Measurements from ENCODE around the gene ISY1. TPM values are rescaled to one million over a fixed set of nuclear protein-coding genes. Genes with fewer than 3 reads are reported as not detected.
A peak's percentile ranks its signal among the peaks of the same experiment; 100 is the strongest.

The ISY1 gene
- total and polyA plus RNA-seq, 7 experiments from 2014 or later, result 27.6 to 130 (median 39.4) TPM

GRCh38 chr3:129123314-129124060 lies 37.4 kb downstream of the ISY1 start:
- Mint-ChIP-seq H3K4me3 (peak overlapping the region in 9 of 10 donors; percentile 34 to 95 (median 69)), H3K9me3 (no peaks in the 10 kb centered on the region), H3K27me3 (no peaks in the 10 kb centered on the region), H3K36me3 (peaks cover 0 to 20% (median 15%) of the 10 kb centered on the region in 5 donors), H3K27ac (peak overlapping the region; percentile 72 to 92 (median 90)), H3K4me1 (peaks cover 10 to 31% (median 14%) of the 10 kb centered on the region in 7 donors)
- CTCF ChIA-PET, result interaction anchor here (0.5 to 2.9 kb wide), 5 partner anchors 14 to 443 kb away, joined by 3 to 19 read pairs (median 4); no protein-coding TSS in a partner anchor
- DNase-seq (peak in 1 of 9 donors; percentile 52), ATAC-seq (no peak)
- no peak overlapping the region for H3K4me3 ChIP-seq (ENCODE audit: low read length)
- peak overlapping the region; percentile 77 for H3K27ac ChIP-seq (ENCODE audit: low read depth, low read length)
- no peaks in the 10 kb centered on the region for H3K9me3 ChIP-seq (ENCODE audit: control insufficient read depth in 2 of 3, low read length in 3 of 3)
- H3K36me3 ChIP-seq (ENCODE audit: control insufficient read depth in 2 of 3, insufficient read depth in 3 of 3, low read length in 3 of 3), result peaks cover 0 to 24% (median 0%) of the 10 kb centered on the region in 3 experiments
- peaks cover 3 to 14% of the 10 kb centered on the region in 2 donors for H3K4me1 ChIP-seq (ENCODE audit: control insufficient read depth in 2 of 2, insufficient read depth in 2 of 2, low read length in 2 of 2)
- POLR2A ChIA-PET, result interaction anchor here (0.7 to 8.9 kb wide), 9 partner anchors 8 to 192 kb away, joined by 3 to 111 read pairs (median 6); partner anchors contain the start of genes CNBP and COPG1
- intact Hi-C loops (cut with micrococcal nuclease), result loop anchor here (5.0 to 10.0 kb wide), 5 partner anchors 274 to 471 kb away; partner anchors contain the start of genes IFT122 (in 1 of the 2), RAB7A (in 1 of the 2) and RPN1 (in 1 of the 2)
- no peaks in the 10 kb centered on the region for H3K27me3 ChIP-seq (ENCODE audit: control insufficient read depth in 2 of 2, insufficient read depth in 2 of 2, low read length in 2 of 2)

- ATAC-seq, result no peak
- H3K4me1 ChIP-seq (ENCODE audit: control insufficient read depth in 2 of 2, insufficient read depth in 2 of 2, low read length in 2 of 2), result peaks cover 13 to 23% of the 10 kb centered on the region in 2 donors
- Mint-ChIP-seq H3K27ac (peak overlapping the region; percentile 72 to 92 (median 90)), H3K4me3 (peak overlapping the region; percentile 55 to 95 (median 80)), H3K36me3 (peaks cover 6 to 28% (median 24%) of the 10 kb centered on the region in 5 donors), H3K9me3 (no peaks in the 10 kb centered on the region), H3K4me1 (peaks cover 19 to 41% (median 23%) of the 10 kb centered on the region in 7 donors), H3K27me3 (no peaks in the 10 kb centered on the region)
- no peaks in the 10 kb centered on the region for H3K27me3 ChIP-seq (ENCODE audit: control insufficient read depth in 2 of 2, insufficient read depth in 2 of 2, low read length in 2 of 2)
- CTCF ChIA-PET, result interaction anchor here (0.7 to 2.9 kb wide), 4 partner anchors 39 to 153 kb away, joined by 3 to 19 read pairs (median 4); no protein-coding TSS in a partner anchor
- no peak overlapping the region for H3K4me3 ChIP-seq (ENCODE audit: low read length)
- DNase-seq, result no peak
- intact Hi-C loops (cut with micrococcal nuclease), result loop anchor here (5.0 to 10.0 kb wide), 5 partner anchors 275 to 470 kb away; partner anchors contain the start of genes IFT122 (in 1 of the 2), RAB7A (in 1 of the 2) and RPN1 (in 1 of the 2)
- POLR2A ChIA-PET, result interaction anchor here (0.5 to 8.9 kb wide), 20 partner anchors 9 to 473 kb away, joined by 3 to 111 read pairs (median 7); partner anchors contain the start of genes CFAP92, CNBP, COPG1 and EFCC1
- peaks cover 0 to 22% (median 5%) of the 10 kb centered on the region in 3 experiments for H3K36me3 ChIP-seq (ENCODE audit: control insufficient read depth in 2 of 3, insufficient read depth in 3 of 3, low read length in 3 of 3)
- peak overlapping the region; percentile 77 for H3K27ac ChIP-seq (ENCODE audit: low read depth, low read length)
- no peaks in the 10 kb centered on the region for H3K9me3 ChIP-seq (ENCODE audit: control insufficient read depth in 2 of 3, low read length in 3 of 3)
Measured at GRCh38 chr3:129122412-129123011, 38.4 kb downstream of the ISY1 start.

GRCh38 chr3:129121792-129122411 lies 39.0 kb downstream of the ISY1 start, which contains the start of gene RAB43:
Gene RAB43 (minus strand): TSS chr3:129121804. CDS start chr3:129121489, 315 bp downstream.
- intact Hi-C loops (cut with micrococcal nuclease), result loop anchor here (1.0 to 10.0 kb wide), 11 partner anchors 53 to 505 kb away; partner anchors contain the start of genes IFT122 (in 2 of the 2), ACAD9 (in 1 of the 2), RAB7A (in 1 of the 2) and RPN1 (in 1 of the 2)
- Histone ChIP-seq H3K4me3 (ENCODE audit: low read length) (peak within 1 kb of the TSS; percentile 95), H3K36me3 (ENCODE audit: control insufficient read depth in 2 of 3, insufficient read depth in 3 of 3, low read length in 3 of 3) (peaks cover 0 to 22% (median 6%) of the 10 kb centered on the region in 3 experiments), H3K4me1 (ENCODE audit: control insufficient read depth in 2 of 2, insufficient read depth in 2 of 2, low read length in 2 of 2) (peaks cover 19 to 28% of the 10 kb centered on the region in 2 donors), H3K27me3 (ENCODE audit: control insufficient read depth in 2 of 2, insufficient read depth in 2 of 2, low read length in 2 of 2) (no peaks in the 10 kb centered on the region), H3K9me3 (ENCODE audit: control insufficient read depth in 2 of 3, low read length in 3 of 3) (no peaks in the 10 kb centered on the region), H3K27ac (ENCODE audit: low read depth, low read length) (peak within 1 kb of the TSS; percentile 83)
- H3K4me3 Mint-ChIP-seq, result peak within 1 kb of the TSS; percentile 86 to 99 (median 98)
- H3K27me3 Mint-ChIP-seq, result no peaks in the 10 kb centered on the region
- peak; percentile 81 to 90 (median 84) for DNase-seq
- peak; percentile 83 for ATAC-seq
- no peaks in the 10 kb centered on the region for H3K9me3 Mint-ChIP-seq
- peak within 1 kb of the TSS; percentile 92 to 100 (median 97) for H3K27ac Mint-ChIP-seq
- ChIA-PET CTCF (interaction anchor here (0.5 to 3.7 kb wide), 8 partner anchors 9 to 152 kb away, joined by 3 to 21 read pairs (median 3); no protein-coding TSS in a partner anchor), POLR2A (interaction anchor here (0.5 to 8.9 kb wide), 26 partner anchors 10 to 472 kb away, joined by 3 to 111 read pairs (median 8); partner anchors contain the start of genes CFAP92, CNBP, COPG1 and EFCC1)
- H3K36me3 Mint-ChIP-seq, result peaks cover 6 to 29% (median 27%) of the 10 kb centered on the region in 5 donors
- peaks cover 23 to 47% (median 29%) of the 10 kb centered on the region in 7 donors for H3K4me1 Mint-ChIP-seq

DNA sequence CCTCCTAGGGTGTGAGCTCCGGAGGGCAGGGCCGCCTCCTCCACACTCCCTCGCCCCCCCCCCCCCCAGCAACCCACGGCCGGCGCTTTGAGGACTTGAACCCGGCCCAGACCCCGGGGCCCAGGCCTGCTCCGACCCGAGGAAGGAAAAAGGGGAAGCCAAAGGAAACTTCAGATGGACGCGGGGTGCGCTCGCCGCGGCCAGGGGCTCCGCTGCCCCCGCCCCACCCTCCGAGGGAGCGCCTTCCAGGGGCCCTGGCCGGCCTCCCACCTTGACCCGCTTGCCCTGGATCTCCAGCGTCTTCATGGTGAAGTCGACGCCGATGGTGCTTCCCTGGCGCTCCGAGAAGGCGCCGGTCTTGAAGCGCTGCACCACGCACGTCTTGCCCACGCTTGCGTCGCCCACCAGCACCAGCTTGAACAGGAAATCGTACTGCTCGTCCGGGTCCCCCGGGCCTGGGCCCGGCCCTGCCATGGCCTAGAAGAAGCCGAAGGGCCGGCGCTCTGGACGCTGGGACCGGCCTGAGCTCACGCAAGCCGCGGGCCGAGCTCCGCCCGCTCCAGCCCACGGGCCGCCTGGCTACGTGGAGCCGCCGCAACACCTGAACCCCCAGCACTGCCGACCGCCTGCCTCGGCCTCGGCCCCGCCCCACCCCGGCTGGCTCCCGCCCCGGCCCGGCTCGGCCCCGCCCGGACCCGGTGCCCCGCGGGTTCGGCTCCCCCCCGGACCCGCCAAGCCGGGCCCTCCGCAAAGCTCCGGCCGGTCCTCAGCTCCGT lies 39.7 kb downstream of the ISY1 start:
- peaks cover 6 to 35% (median 32%) of the 10 kb centered on the region in 5 donors for H3K36me3 Mint-ChIP-seq
- peaks cover 0 to 22% (median 6%) of the 10 kb centered on the region in 3 experiments for H3K36me3 ChIP-seq (ENCODE audit: control insufficient read depth in 2 of 3, insufficient read depth in 3 of 3, low read length in 3 of 3)
- ChIA-PET CTCF (interaction anchor here (0.5 to 3.9 kb wide), 14 partner anchors 9 to 155 kb away, joined by 3 to 47 read pairs (median 4); no protein-coding TSS in a partner anchor), POLR2A (interaction anchor here (0.6 to 8.9 kb wide), 33 partner anchors 11 to 471 kb away, joined by 3 to 111 read pairs (median 6); partner anchors contain the start of genes CFAP92, CNBP, COPG1 and EFCC1)
- peak overlapping the region; percentile 95 for H3K4me3 ChIP-seq (ENCODE audit: low read length)
- peak overlapping the region; percentile 83 for H3K27ac ChIP-seq (ENCODE audit: low read depth, low read length)
- peaks cover 25 to 32% of the 10 kb centered on the region in 2 donors for H3K4me1 ChIP-seq (ENCODE audit: control insufficient read depth in 2 of 2, insufficient read depth in 2 of 2, low read length in 2 of 2)
- peaks cover 26 to 53% (median 36%) of the 10 kb centered on the region in 7 donors for H3K4me1 Mint-ChIP-seq
- DNase-seq (peak in 4 of 9 donors; percentile 35 to 57 (median 52)), ATAC-seq (no peak)
- no peaks in the 10 kb centered on the region for H3K9me3 ChIP-seq (ENCODE audit: control insufficient read depth in 2 of 3, low read length in 3 of 3)
- peak overlapping the region; percentile 86 to 99 (median 98) for H3K4me3 Mint-ChIP-seq
- no peaks in the 10 kb centered on the region for H3K9me3 Mint-ChIP-seq
- no peaks in the 10 kb centered on the region for H3K27me3 Mint-ChIP-seq
- no peaks in the 10 kb centered on the region for H3K27me3 ChIP-seq (ENCODE audit: control insufficient read depth in 2 of 2, insufficient read depth in 2 of 2, low read length in 2 of 2)
- intact Hi-C loops (cut with micrococcal nuclease), result loop anchor here (1.0 to 10.0 kb wide), 11 partner anchors 52 to 504 kb away; partner anchors contain the start of genes IFT122 (in 2 of the 2), ACAD9 (in 1 of the 2), RAB7A (in 1 of the 2) and RPN1 (in 1 of the 2)
- peak overlapping the region; percentile 92 to 100 (median 97) for H3K27ac Mint-ChIP-seq

All from naive thymus-derived CD4-positive, alpha-beta T cell (primary cell).